OCI-LY1 (cell line): Measurements from ENCODE around the gene PHF23.

Experiments used
- H2AFZ ChIP-seq: fragments of 200-600 bp; sonication (generic), shearing (Covaris generic); 2 replicates; pipeline ENCODE4 v1.6.0; 2014; ENCODE audit warnings: antibody characterized with exemption, mild to moderate bottlenecking, low read length
- H3F3A ChIP-seq: fragments of 200-600 bp; sonication (generic), shearing (Covaris generic); 2 replicates; pipeline ENCODE4 v1.6.0; 2014; ENCODE audit warnings: mild to moderate bottlenecking, antibody characterized with exemption, low read length, moderate library complexity; ENCODE audit not compliant: insufficient read depth
- H3K27ac ChIP-seq: fragments of 200-600 bp; sonication (generic); 2 replicates; pipeline ENCODE4 v1.5.1; 2014; ENCODE audit warnings: low read length, mixed run types, mild to moderate bottlenecking, low read depth; ENCODE audit not compliant: poor library complexity, severe bottlenecking
- H3K27me3 ChIP-seq: fragments of 200-600 bp; sonication (generic); 2 replicates; pipeline ENCODE4 v1.6.0; 2014; ENCODE audit warnings: antibody characterized with exemption, mild to moderate bottlenecking, low read length, moderate library complexity; ENCODE audit not compliant: insufficient read depth
- H3K36me3 ChIP-seq: fragments of 200-600 bp; sonication (generic); 2 replicates; pipeline ENCODE4 v1.6.1; 2014; ENCODE audit warnings: mild to moderate bottlenecking, antibody characterized with exemption, low read length, moderate library complexity, mixed read lengths; ENCODE audit not compliant: insufficient read depth
- H3K4me1 ChIP-seq: fragments of 200-600 bp; sonication (generic); 2 replicates; pipeline ENCODE4 v1.5.1; 2014; ENCODE audit warnings: mild to moderate bottlenecking, low read length, moderate library complexity; ENCODE audit not compliant: insufficient read depth, severe bottlenecking
- H3K4me2 ChIP-seq: fragments of 200-600 bp; sonication (generic), shearing (Covaris generic); 2 replicates; pipeline ENCODE4 v1.6.1; 2014; ENCODE audit warnings: low read length
- H3K4me3 ChIP-seq: fragments of 200-600 bp; sonication (generic); 2 replicates; pipeline ENCODE4 v1.5.1; 2014; ENCODE audit warnings: low read length, low read depth, mild to moderate bottlenecking, mixed read lengths; ENCODE audit not compliant: poor library complexity, severe bottlenecking
- H3K79me2 ChIP-seq: fragments of 200-600 bp; shearing (Covaris generic); 2 replicates; pipeline ENCODE4 v1.6.1; 2016; ENCODE audit warnings: mixed run types, low read length, mixed read lengths; ENCODE audit not compliant: insufficient read depth
- H3K9ac ChIP-seq: fragments of 200-600 bp; sonication (generic), shearing (Covaris generic); 2 replicates; pipeline ENCODE4 v1.6.1; 2014; ENCODE audit warnings: mild to moderate bottlenecking, low read length, mixed read lengths
- H3K9me2 ChIP-seq: fragments of 200-600 bp; sonication (generic), shearing (Covaris generic); 2 replicates; pipeline ENCODE4 v1.6.1; 2014; ENCODE audit warnings: low read depth, mild to moderate bottlenecking, low read length, mixed read lengths
- H3K9me3 ChIP-seq: fragments of 200-600 bp; shearing (Covaris generic); 2 replicates; pipeline ENCODE4 v1.6.1; 2014; ENCODE audit warnings: low read length, mixed read lengths
- H4K20me1 ChIP-seq: fragments of 200-600 bp; sonication (generic), shearing (Covaris generic); 2 replicates; pipeline ENCODE4 v1.6.0; 2016; ENCODE audit warnings: mild to moderate bottlenecking, low read length; ENCODE audit not compliant: insufficient read depth
- EZH2 ChIP-seq: fragments of 200-600 bp; sonication (generic), shearing (Covaris generic); IDR thresholded peaks from 2 replicates; pipeline ENCODE4 v1.8.0; 2017; ENCODE audit warnings: borderline replicate concordance, mixed run types, mild to moderate bottlenecking, antibody characterized with exemption, low read length, moderate library complexity, mixed read lengths
- TF ChIP-seq, protein P1 (sequence below): fragments of 200-600 bp; sonication (generic), shearing (Covaris generic); IDR thresholded peaks from 2 replicates; pipeline ENCODE4 v1.5.1; 2017; ENCODE audit warnings: mild to moderate bottlenecking, antibody characterized with exemption, low read length, moderate library complexity, mixed read lengths

Gene PHF23

GRCh38 chr17:7281074-7281952 is 42.1 kb upstream of the PHF23 start, which contains the start of gene SLC2A4:
Gene SLC2A4 (plus strand): TSS chr17:7281718. CDS start chr17:7281935, 217 bp downstream.
- Histone ChIP-seq H3K79me2 (no peaks in the 10 kb centered on the region), H3K27me3 (0 out of 2 replicates have a peak, but pooled peaks cover 7% of the 10 kb centered on the region), H3K9me3 (no peaks in the 10 kb centered on the region), H4K20me1 (no peaks in the 10 kb centered on the region), H3K9me2 (no peaks in the 10 kb centered on the region), H2AFZ (no peak within 1 kb of the TSS), H3K4me2 (peak within 1 kb of the TSS; percentile 80), H3K36me3 (no peaks in the 10 kb centered on the region), H3K9ac (peak within 1 kb of the TSS; percentile 28; the same call in 1 of the 2 replicates), H3F3A (no peaks in the 10 kb centered on the region), H3K4me1 (peaks cover 15% of the 10 kb centered on the region), H3K27ac (no peak within 1 kb of the TSS), H3K4me3 (peak within 1 kb of the TSS; percentile 53)
- TF ChIP-seq, protein P1, sequence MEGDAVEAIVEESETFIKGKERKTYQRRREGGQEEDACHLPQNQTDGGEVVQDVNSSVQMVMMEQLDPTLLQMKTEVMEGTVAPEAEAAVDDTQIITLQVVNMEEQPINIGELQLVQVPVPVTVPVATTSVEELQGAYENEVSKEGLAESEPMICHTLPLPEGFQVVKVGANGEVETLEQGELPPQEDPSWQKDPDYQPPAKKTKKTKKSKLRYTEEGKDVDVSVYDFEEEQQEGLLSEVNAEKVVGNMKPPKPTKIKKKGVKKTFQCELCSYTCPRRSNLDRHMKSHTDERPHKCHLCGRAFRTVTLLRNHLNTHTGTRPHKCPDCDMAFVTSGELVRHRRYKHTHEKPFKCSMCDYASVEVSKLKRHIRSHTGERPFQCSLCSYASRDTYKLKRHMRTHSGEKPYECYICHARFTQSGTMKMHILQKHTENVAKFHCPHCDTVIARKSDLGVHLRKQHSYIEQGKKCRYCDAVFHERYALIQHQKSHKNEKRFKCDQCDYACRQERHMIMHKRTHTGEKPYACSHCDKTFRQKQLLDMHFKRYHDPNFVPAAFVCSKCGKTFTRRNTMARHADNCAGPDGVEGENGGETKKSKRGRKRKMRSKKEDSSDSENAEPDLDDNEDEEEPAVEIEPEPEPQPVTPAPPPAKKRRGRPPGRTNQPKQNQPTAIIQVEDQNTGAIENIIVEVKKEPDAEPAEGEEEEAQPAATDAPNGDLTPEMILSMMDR = no peak
- TF ChIP-seq EZH2 = no peak

DNA sequence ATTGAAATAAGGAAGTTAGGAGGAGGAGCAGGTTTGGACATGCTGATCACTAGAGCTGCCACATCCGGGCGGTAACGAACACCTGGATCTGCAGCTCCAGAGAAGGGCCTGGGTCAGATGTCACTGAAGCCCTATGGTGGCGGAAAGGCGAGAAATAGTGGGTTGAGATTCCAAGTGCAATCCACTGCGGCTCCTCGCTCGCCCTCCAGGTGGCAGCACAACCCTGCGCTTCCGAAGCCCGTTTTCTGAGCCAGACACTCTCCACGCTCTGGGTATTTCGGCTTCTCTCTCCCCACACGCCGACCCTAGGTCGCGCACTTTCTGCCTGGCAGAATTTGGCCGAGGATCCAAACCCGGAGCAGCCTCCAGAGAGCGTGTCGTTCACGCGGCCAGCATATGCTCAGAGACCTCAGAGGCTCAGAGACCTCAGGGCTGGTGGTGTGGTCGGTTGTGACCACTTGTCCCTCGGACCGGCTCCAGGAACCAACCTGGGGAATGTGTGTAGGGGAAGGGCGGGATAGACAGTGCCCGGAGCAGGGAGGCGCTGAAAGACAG is 41.3 kb upstream of the PHF23 start:
- peak overlapping the region; percentile 28; the same call in 1 of the 2 replicates for H3K9ac ChIP-seq
- no peaks in the 10 kb centered on the region for H4K20me1 ChIP-seq
- peak overlapping the region; percentile 80 for H3K4me2 ChIP-seq
- H3K9me3 ChIP-seq = no peaks in the 10 kb centered on the region
- H3K4me1 ChIP-seq = peaks cover 15% of the 10 kb centered on the region
- no peak overlapping the region for H3K27ac ChIP-seq
- no peaks in the 10 kb centered on the region for H3K79me2 ChIP-seq
- 0 out of 2 replicates have a peak, but pooled peaks cover under 1% of the 10 kb centered on the region for H3K27me3 ChIP-seq
- H3K36me3 ChIP-seq = no peaks in the 10 kb centered on the region
- H2AFZ ChIP-seq = no peak overlapping the region
- no peak for TF ChIP-seq EZH2
- TF ChIP-seq, protein P1 = peak; percentile 92
- H3K4me3 ChIP-seq = peak overlapping the region; percentile 53
- H3K9me2 ChIP-seq = no peaks in the 10 kb centered on the region
- H3F3A ChIP-seq = no peaks in the 10 kb centered on the region

- no peaks in the 10 kb centered on the region for H3K79me2 ChIP-seq
Measured at GRCh38 chr17:7279448-7279847, 40.2 kb upstream of the PHF23 start.

More at GRCh38 chr17:7279448-7279847, 40.2 kb upstream of the PHF23 start:
- H3K27me3 ChIP-seq = no peaks in the 10 kb centered on the region
- H3K4me2 ChIP-seq = no peak overlapping the region
- H3K27ac ChIP-seq = no peak overlapping the region
- H4K20me1 ChIP-seq = no peaks in the 10 kb centered on the region
- H3K9me2 ChIP-seq = no peaks in the 10 kb centered on the region
- H3F3A ChIP-seq = no peaks in the 10 kb centered on the region
- no peaks in the 10 kb centered on the region for H3K9me3 ChIP-seq
- no peak overlapping the region for H2AFZ ChIP-seq
- peaks cover 15% of the 10 kb centered on the region for H3K4me1 ChIP-seq
- no peak overlapping the region for H3K4me3 ChIP-seq
- no peak overlapping the region for H3K9ac ChIP-seq
- H3K36me3 ChIP-seq = no peaks in the 10 kb centered on the region
- TF ChIP-seq, protein P1 = no peak
- TF ChIP-seq EZH2 = no peak
